ENCODE results near the gene EIF4E. TPM values are rescaled to one million over a fixed set of nuclear protein-coding genes. Genes with fewer than 3 reads are reported as not detected.

The EIF4E gene
- total and polyA plus RNA-seq, 2 experiments from 2014 or later = 122 to 124 TPM

- H2AFZ ChIP-seq = no peak overlapping the region
- H3K4me3 ChIP-seq = no peak overlapping the region
- WGBS (ENCODE audit: low lambda C conversion rate, missing lambda C conversion rate) = 67% methylated on average over 5 of the region's 5 CpGs
- TF ChIP-seq CTCF (IDR thresholded peaks at IDR 0.05; ENCODE audit: poor library complexity) (no peak), EZH2phosphoT487 (IDR thresholded peaks at IDR 0.05; ENCODE audit: low read depth, severe bottlenecking, unreplicated experiment) (no peak), EZH2 (IDR thresholded peaks at IDR 0.05; ENCODE audit: borderline replicate concordance) (no peak)
- peaks cover 100% of the 10 kb centered on the region for H3K79me2 ChIP-seq
- no peak overlapping the region for H3K27ac ChIP-seq
- no peak for DNase-seq (ENCODE audit: low spot score)
- H3K9me2 ChIP-seq (replicated peaks; ENCODE audit: insufficient read depth) = no peaks in the 10 kb centered on the region
- H4K20me1 ChIP-seq (ENCODE audit: insufficient read depth, poor library complexity, severe bottlenecking) = peaks cover 78% of the 10 kb centered on the region
- peaks cover 26% of the 10 kb centered on the region for H3K4me1 ChIP-seq (ENCODE audit: insufficient read depth)
- H3K27me3 ChIP-seq = no peaks in the 10 kb centered on the region
- H3K36me3 ChIP-seq (replicated peaks; ENCODE audit: insufficient read depth, low read depth) = no peaks in the 10 kb centered on the region
- no peak overlapping the region for H3K4me2 ChIP-seq
- no peaks in the 10 kb centered on the region for H3K9me3 ChIP-seq (ENCODE audit: low read depth)
Measured at GRCh38 chr4:98909646-98910401, 19.1 kb downstream of the EIF4E start.

- Histone ChIP-seq H3K27me3 (no peaks in the 10 kb centered on the region), H2AFZ (no peak overlapping the region), H3K9me3 (ENCODE audit: low read depth) (no peaks in the 10 kb centered on the region), H3K27ac (no peak overlapping the region), H3K9me2 (replicated peaks; ENCODE audit: insufficient read depth) (no peaks in the 10 kb centered on the region), H4K20me1 (ENCODE audit: insufficient read depth, poor library complexity, severe bottlenecking) (peaks cover 82% of the 10 kb centered on the region), H3K4me1 (ENCODE audit: insufficient read depth) (peaks cover 26% of the 10 kb centered on the region), H3K4me3 (no peak overlapping the region), H3K4me2 (no peak overlapping the region), H3K79me2 (peaks cover 100% of the 10 kb centered on the region), H3K36me3 (replicated peaks; ENCODE audit: insufficient read depth, low read depth) (no peaks in the 10 kb centered on the region)
- WGBS (ENCODE audit: low lambda C conversion rate, missing lambda C conversion rate) = 46% methylated on average over 2 of the region's 2 CpGs
- TF ChIP-seq EZH2phosphoT487 (IDR thresholded peaks at IDR 0.05; ENCODE audit: low read depth, severe bottlenecking, unreplicated experiment) (no peak), EZH2 (IDR thresholded peaks at IDR 0.05; ENCODE audit: borderline replicate concordance) (no peak), CTCF (IDR thresholded peaks at IDR 0.05; ENCODE audit: poor library complexity) (no peak)
- no peak for DNase-seq (ENCODE audit: low spot score)
Measured at GRCh38 chr4:98908703-98909262, 20.1 kb downstream of the EIF4E start.

- Histone ChIP-seq H3K9me3 (ENCODE audit: low read depth) (no peaks in the 10 kb centered on the region), H3K36me3 (replicated peaks; ENCODE audit: insufficient read depth, low read depth) (no peaks in the 10 kb centered on the region), H3K4me1 (ENCODE audit: insufficient read depth) (peaks cover 26% of the 10 kb centered on the region), H3K27ac (no peak overlapping the region), H3K4me3 (no peak overlapping the region), H3K79me2 (peaks cover 100% of the 10 kb centered on the region), H3K27me3 (no peaks in the 10 kb centered on the region), H3K4me2 (no peak overlapping the region), H4K20me1 (ENCODE audit: insufficient read depth, poor library complexity, severe bottlenecking) (peaks cover 78% of the 10 kb centered on the region), H2AFZ (no peak overlapping the region), H3K9me2 (replicated peaks; ENCODE audit: insufficient read depth) (no peaks in the 10 kb centered on the region)
- 84% methylated on average over 3 of the region's 3 CpGs for WGBS (ENCODE audit: low lambda C conversion rate, missing lambda C conversion rate)
- TF ChIP-seq EZH2phosphoT487 (IDR thresholded peaks at IDR 0.05; ENCODE audit: low read depth, severe bottlenecking, unreplicated experiment) = no peak
- no peak for DNase-seq (ENCODE audit: low spot score)
Measured at GRCh38 chr4:98908182-98908581, 20.8 kb downstream of the EIF4E start.

GRCh38 chr4:98905839-98906238, 23.1 kb downstream of the EIF4E start:
- Histone ChIP-seq H3K9me3 (ENCODE audit: low read depth) (no peaks in the 10 kb centered on the region), H3K36me3 (replicated peaks; ENCODE audit: insufficient read depth, low read depth) (no peaks in the 10 kb centered on the region), H4K20me1 (ENCODE audit: insufficient read depth, poor library complexity, severe bottlenecking) (peaks cover 77% of the 10 kb centered on the region), H3K4me2 (no peak overlapping the region), H3K79me2 (peaks cover 100% of the 10 kb centered on the region), H3K4me3 (no peak overlapping the region), H3K27me3 (no peaks in the 10 kb centered on the region), H3K27ac (no peak overlapping the region), H3K4me1 (ENCODE audit: insufficient read depth) (peaks cover 24% of the 10 kb centered on the region), H2AFZ (no peak overlapping the region), H3K9me2 (replicated peaks; ENCODE audit: insufficient read depth) (no peaks in the 10 kb centered on the region)
- DNase-seq (ENCODE audit: low spot score) = no peak
- TF ChIP-seq EZH2 (IDR thresholded peaks at IDR 0.05; ENCODE audit: borderline replicate concordance) (no peak), EZH2phosphoT487 (IDR thresholded peaks at IDR 0.05; ENCODE audit: low read depth, severe bottlenecking, unreplicated experiment) (no peak), CTCF (IDR thresholded peaks at IDR 0.05; ENCODE audit: poor library complexity) (no peak)

All from hepatocyte (in vitro differentiated cells).